GM21367 (cell line): ENCODE results near the gene ABHD6.
"Not testable (repeated sequence)": the region's sequence is repeated elsewhere in the genome, so short reads cannot be mapped to it uniquely, and the experiment has no call there.

Source experiments
- ATAC-seq: cut with Tn5 transposase; IDR thresholded peaks from one replicate; pipeline ENCODE4 v1.9.1; 2021; ENCODE audit not compliant: unreplicated experiment

Gene ABHD6, protein sequence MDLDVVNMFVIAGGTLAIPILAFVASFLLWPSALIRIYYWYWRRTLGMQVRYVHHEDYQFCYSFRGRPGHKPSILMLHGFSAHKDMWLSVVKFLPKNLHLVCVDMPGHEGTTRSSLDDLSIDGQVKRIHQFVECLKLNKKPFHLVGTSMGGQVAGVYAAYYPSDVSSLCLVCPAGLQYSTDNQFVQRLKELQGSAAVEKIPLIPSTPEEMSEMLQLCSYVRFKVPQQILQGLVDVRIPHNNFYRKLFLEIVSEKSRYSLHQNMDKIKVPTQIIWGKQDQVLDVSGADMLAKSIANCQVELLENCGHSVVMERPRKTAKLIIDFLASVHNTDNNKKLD

DNA sequence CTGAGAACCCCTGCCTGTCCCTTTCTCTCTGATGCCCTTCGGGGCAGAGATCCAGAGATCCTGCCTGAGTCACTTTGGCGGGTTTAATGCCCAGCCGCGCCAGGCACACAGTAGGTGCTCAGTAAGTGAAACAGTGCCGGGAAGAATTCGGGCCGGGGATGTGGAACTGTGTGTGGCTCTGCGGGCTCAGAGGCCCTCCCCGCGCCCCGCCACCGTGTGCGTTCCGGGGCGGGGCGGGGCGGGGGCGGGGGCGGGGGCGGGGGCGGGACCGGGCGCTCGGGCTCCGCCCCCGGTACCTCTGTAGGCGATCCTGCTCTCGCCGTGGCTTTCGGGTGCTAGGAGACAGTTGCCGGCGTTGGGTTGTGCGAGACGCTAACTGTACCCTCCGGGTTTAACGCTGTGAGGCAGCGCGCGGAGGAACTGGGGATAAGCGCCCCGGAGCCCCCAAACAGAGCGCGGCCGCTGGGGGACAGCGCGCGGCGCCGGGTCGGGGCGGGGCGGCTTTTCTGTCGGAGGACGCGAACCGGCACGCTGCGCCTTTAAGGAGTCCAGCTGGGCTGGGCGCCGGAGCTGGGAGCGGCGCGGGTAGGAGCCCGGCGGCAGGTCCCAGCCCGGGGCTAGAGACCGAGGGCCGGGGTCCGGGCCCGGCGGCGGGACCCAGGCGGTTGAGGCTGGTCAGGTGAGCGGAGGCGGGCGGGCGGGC, at the start of gene ABHD6:
Gene ABHD6, plus strand, starts transcription at position 555 of the 703 bp plus-strand sequence. CDS start 18,795 bp downstream, outside the sequence.
- ATAC-seq: peak; percentile 57

DNA sequence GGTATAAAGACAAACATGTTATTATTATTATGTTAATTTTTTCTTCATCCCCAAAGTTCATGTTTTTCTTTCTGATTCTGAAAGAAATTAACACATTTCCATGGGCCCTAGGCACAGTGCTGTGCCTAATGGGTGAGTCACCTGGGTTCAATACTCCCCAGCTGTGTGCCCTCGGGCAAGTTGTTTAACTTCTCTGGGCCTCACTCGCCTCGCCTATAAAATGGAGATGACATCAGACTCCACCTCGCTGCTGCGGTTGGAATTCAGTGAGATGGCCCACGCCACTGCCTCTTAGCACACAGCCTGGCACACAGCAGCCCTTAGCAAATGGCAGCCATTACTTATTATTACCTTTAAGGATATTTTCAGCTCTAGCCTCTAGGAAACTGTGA, 49.4 kb upstream of the ABHD6 start:
- no peak for ATAC-seq

DNA sequence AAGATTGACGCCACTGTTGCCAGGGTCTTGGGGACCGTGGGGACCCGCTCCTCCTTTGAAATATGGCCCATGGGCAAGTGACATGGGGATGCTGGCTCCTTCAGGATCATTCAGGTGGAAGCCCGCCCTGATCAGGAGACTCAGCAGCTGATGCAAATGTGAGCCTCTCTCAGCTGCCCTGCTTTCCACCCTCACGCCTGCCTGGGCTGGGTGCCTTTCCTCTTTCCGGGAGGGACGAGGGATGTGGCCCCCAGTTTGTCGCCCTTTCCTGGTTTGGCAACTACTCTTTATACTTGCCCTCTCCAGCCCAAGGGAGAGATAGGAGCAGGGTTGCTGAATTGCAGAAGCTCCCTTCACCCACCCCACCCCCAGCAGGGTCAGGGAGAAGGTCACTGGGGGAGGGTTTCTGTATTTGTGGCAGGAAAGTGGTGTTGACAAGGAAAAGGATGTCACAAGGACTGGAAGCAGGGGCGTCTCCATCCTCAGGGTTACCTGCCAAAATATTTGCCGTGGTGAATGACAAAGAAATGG, 48.6 kb upstream of the ABHD6 start:
- ATAC-seq: no peak

DNA sequence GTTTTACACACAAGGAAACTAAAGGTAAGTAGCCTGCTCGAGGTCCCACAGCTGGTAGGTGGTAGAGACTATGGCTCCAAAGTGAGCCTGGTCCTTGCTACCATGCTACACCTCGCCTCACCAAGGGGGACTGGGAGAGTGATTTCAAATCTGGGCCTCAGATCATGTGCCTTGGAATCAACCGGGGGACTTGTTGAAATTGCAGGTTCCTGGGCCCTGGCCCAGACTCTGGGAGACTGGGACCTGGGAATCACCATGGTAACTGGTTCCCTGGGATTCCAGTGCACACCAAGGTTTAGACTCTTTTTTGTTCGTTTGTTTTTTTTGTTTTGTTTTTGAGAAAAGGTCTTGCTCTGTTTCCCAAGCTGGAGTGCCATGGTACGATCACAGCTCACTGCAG, 47.9 kb upstream of the ABHD6 start:
- no peak for ATAC-seq

DNA sequence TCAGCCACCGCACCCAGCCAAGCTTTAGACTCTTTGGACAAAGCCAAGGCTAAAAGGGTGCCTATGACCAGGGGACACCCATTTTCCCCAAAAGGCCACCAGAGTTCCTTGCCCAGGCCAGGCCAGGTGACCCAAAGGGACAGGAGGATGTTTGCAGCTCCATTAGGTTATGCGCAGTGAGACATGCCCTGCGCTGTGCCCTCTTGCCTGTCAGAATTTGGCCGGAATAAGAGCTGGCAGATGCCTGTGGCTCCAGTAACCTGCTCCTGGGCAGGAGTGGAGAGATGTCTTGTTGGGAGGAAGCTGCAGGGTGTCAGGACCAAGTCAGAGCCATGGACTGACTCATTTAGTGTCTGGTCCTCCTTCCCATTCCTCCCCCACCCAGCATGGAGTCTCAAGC, 47.3 kb upstream of the ABHD6 start:
- no peak for ATAC-seq

DNA sequence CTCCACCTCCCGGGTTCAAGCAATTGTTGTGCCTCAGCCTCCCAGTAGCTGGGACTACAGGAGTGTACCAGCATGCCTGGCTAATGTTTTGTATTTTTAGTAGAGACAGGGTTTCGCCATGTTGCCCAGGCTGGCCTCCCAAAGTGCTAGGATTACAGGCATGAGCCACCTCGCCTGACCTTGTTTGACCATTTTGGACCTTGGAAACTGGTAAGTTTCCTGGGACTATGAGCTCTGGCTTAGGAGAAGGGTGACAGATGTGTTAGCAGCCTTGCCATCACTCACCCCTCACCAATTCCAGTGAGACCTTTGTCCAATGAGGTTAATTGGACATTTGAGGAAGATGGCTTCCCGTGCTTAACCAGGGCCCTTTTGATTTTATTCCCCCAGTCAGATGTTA, 46.7 kb upstream of the ABHD6 start:
- no peak for ATAC-seq

DNA sequence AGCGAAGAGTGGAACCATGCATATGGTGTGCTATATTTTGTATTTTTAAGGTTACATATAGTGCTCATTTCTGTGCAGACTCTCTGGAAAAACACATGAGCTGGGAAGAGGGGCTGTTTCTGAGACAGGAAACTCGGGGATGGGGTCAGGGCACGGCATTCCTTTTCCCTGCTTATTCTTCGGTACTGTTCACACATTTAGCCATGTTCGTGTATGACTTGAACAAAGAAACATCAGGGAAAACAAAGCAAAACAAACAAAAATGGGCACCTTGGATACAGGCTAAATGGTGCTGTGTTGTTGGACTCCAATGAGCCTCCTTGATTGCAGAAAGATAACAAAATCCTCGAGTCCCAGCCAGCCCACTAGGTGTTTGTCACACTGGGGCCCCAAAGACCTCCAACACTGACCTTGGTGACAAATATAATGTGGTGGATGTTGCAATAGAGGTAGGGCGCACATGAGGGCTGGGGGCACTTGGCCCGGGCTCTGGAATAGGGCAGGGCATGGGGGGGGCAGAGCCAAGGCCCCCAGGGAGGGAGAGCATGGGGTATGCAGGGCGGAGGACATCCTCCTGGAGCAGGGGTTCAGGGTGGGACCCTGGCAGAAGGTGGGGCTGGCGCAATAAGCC, 46.1 kb upstream of the ABHD6 start:
- no peak for ATAC-seq

DNA sequence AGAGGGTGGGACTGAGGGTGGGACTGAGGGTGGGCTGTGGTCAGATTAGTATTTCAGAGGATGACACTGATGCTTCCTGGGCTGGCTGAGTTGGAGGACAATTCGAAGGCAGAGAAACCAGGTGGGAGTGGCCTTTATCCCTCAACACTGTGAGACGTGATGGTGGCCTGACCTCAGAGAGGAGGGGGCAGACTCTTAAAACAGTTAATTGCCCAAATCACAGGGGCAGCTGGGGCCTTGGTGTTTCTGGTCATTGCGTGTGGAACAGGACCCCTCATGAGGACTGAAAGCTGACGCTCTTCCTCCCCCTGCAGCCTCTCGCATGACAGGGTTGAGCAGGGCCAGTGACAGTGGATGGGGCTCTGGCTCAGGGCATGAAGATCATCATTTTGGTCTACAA, 45.5 kb upstream of the ABHD6 start:
- no peak for ATAC-seq

DNA sequence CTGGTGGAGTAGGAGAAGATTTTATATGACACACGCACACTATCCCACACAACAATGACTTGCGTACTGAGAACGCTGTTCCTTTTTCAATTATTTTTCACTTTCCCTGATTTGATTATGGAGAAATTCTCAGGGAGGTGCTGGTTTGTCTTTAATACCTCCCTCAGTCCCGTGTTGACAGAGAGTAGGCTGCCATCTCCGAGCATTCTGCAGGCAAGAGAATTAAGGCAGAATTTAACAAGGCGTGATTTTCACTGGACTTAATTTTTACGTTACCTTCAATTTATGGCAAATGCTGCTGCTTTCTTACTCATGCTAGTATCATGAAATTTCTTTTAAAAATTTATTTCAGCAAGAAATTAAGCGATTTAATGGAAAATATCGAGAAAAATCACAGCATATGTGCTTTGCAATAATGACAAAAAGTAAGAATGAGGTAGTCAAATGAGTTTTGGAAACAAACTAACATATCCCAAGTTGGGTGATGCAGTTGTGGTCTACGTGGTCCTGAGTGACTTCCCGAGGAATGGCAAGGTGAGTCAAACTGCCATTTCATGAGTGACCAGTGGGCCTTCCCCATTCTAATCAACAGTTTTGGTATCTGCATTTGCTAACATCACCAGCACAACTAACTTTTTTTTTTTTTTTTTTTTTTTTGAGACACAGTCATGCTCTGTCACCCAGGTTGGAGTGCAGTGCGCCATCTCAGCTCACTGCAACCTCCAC, 43.7 kb upstream of the ABHD6 start:
- no peak for ATAC-seq

DNA sequence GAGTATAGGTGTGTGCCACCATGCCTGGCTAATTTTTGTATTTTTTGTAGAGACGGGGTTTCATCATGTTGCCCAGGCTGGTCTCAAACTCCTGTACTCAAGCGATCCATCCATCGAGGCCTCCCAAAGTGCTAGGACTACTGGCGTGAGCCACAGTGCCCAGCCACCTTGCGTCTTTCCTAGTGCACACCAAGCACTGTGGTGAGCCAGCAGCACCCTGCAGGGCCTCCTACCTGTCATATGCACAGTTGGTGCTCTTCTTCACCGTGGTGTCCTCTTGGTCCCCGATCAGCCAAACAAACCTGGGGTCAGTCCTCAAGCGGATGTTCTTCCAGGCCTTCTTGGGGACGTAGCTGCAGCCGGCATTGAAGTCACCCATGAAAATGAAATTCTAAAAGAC, 40.0 kb upstream of the ABHD6 start:
- ATAC-seq: no peak

DNA sequence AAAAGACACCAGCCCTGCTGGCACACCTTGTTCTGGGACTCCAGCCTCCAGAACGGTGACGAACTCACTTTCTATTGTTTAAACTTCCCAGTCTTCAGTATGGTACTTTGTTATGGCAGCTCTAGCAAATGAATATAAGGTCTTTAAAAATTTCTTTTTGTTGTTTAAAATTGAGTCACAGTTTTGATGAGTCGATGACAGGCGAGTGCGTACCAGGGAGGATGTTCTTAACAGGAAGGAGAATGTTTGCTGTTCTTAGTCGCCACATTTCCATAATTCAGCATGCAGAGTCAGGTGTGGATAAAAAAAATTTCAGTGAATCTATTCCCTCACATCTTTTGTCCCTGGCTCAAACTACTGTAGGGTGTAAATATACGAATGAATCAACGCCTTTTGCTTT, 39.2 kb upstream of the ABHD6 start:
- no peak for ATAC-seq

DNA sequence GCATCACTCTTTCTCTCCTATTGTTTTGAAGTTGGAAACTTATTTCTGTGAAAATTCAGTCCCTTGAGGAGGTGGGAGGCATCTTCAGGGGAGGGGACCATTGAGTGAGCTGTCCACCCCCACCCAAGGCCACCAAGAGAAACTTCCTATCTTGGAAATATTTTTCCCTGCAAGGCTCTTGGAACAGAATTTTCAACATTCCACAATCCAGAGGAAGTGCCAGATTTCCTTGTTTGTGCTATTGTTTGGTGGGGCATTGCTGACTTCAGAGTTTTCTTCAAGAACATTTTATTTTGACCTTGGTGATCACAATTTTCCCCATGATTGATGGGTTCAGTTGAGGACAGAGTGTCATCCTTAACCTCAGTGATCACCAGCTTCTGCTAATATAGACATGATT, 38.8 kb upstream of the ABHD6 start:
- ATAC-seq: no peak

DNA sequence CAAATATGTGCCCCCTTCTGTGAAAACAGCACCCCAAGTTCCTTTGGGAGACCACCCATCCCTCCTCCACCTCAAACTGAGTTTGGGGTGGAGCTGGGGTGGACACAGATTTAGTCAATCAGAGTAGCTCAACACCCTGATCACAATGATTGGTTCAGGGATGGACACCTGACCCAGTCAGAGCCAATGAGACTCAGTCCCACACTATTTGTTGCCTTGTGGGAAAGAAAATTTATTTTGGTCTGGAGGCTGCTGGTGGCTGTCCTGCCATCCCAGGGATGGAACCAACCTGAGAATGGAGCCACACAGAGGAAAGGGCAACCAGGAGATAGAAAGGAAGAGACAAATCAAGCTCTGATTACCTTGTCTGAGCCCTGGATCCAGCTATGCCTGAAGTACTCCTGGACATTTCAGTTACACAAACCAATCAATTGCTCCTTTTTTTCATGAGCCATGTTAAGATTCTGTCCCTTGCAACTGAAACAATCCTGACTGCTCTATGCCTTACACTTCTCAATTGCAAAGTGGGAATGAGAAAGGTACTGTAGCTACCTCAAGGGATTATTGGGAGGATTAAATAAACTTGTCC, 37.4 kb upstream of the ABHD6 start:
- no peak for ATAC-seq

DNA sequence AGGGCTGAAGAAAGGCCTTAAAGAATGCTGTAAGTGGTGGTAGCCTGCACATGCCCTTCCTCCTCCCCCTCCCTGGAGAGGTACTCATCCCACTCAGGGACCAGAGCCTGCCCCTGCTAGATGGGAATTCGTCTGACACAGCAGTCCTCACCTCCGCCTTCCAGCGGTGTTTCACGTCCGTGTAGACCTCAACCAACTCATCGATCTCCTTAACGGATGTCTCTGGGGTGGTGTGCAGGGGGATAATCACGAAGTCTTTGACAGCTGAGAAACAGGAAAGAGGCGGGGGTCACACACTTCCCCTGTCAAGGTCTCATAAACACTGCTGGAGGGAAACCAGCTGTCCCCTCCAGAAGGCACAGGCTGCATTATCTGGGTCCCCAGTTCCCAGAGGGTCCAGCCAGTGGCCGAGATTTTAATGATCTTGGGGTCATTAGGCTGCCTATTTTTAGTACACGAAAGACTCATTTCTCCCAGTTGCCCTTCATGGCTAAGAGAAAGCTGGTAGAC, 36.7 kb upstream of the ABHD6 start:
- ATAC-seq: no peak

DNA sequence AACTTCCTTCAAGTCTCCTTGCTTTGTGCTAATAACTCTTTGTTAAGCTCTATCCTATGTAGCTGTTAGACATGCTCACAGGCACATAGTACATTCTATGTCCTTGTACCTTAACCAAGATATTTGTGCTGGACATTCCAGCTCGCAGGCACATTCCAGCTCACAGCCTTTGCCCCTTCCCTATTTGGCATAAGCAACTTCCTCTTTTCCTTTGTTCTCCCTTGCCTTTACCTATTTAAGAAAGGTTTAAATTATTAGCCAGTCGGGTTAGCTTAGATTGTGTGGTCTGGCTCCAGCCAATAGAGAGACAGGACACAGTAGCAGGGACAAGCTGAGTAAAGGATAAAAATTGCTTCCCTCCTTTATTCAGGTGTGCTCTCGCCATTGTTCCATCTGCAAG, 36.1 kb upstream of the ABHD6 start:
- ATAC-seq: not testable (repeated sequence)

DNA sequence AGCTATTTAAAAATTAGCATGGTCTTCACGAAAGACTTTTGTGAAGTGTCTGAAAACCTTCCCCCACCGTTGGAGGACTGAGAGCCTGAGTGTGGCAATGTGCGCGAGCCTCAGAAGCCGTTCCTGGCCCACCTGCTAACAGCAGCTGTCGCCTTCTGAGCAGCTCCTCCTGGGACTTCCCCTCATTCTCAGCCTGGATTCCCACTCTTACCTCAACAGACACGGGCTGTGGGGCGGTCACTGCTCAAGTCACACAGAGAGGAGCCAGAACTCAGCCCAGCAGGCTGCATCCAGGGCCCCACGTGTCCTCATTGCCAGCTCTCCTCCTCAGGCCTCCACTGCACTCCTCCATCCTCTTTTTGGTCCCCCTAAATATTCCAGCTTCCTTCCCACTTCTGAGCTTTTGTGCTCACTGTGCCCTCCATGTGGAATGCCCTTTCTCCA, 34.7 kb upstream of the ABHD6 start:
- ATAC-seq: peak; percentile 56

DNA sequence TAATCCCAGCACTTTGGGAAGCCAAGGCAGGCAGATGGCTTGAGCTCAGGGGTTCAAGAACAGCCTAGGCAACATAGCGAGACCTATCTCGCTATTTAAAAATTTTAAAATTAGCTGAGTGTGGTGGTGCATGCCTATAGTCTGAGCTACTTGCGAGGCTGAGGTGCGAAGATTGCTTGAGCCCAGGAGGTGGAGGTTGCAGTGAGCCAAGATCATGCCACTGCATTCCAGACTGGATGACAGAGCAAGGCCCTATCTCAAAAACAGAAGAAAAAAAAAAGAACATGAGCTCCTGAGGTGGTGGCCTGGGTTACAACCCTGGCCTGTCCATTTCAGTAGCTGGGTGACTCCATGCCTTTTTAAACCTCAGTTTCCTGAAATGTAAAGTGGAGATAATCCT, 34.1 kb upstream of the ABHD6 start:
- ATAC-seq: no peak

DNA sequence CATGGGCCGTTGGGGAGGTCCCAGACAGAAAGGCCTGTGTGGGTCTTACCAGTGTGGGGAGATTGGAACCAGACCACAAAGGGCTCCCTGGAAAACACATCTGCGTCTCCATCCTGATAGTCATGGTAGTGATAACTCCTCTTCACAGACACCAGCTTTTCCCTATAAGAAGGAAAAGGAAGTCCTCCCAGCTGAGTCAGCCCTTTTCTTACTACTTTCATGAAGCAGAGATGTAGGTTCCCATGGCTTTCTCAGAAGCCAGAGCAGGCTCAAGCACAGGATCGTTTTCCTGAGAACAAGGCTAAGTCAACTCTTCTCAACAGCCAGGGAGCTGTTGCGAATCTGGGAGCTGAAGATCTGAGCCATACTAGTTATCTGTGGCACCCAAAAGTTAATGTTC, 32.9 kb upstream of the ABHD6 start:
- no peak for ATAC-seq

DNA sequence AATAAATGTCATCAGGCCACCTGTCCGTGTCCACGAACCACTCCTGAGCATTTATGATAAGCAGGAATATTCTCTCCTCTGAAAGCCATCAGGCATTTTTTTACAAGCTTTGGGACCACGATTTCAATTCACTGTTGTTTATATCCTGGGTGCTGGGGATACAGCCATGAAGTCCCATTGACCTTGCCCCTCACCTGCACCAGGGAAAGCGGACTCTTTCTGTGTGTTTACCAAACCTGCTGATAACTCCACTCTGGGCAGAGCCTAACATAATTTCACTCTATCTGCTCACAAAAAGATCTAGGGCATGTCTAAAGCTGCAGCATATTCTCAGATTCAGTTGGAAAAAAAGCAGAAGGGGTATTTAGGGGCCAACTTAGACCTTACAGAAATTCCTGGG, 31.6 kb upstream of the ABHD6 start:
- ATAC-seq: no peak

DNA sequence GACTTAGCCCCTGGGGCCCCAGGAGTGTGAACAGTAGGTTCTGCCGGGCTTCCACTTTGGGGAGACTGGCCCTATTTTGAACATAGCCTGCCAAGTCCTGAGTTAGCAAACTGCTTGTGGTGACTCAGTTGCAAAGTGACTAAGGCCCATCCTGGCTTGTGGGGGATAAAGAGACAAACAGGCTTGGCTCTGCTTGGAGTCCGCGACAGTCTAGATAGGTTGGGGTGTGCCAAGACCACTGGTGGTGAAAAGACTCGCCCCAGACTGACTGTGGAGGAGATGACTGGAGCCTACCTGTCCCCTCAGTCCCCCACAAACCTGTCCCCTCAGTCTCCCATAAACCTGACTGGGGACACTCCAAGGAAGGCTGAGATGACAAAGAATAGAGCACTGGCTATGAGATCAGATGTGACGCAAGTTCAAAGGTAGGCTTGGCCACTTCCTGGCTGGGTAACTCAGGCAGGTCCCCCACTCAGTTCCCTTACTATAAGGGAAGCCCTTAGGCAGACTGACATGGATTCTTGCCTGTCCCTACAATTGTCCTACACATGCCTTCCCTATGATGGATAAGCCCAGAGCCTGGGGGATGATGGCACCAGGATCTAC, 31.1 kb upstream of the ABHD6 start:
- ATAC-seq: no peak
